PFSK-1 (cell line): ENCODE data around the gene IGLL5.

Experiments used
- FOXP2 ChIP-seq: optimal IDR thresholded peaks from 2 replicates; pipeline ENCODE3; 2011; ENCODE audit warnings: borderline replicate concordance, control low read depth, inconsistent platforms; ENCODE audit not compliant: insufficient read depth; ENCODE audit errors: extremely low read length, extremely low read depth
- POLR2AphosphoS5 ChIP-seq: IDR thresholded peaks from 2 replicates; pipeline ENCODE4 v1.6.1; 2012; ENCODE audit warnings: low read depth, mild to moderate bottlenecking, control low read depth, low read length, moderate library complexity
- REST ChIP-seq, 2 experiments: IDR thresholded peaks; 2 replicates each; pipeline versions ENCODE4 v1.6.1 to v1.8.0; 2011 to 2012; ENCODE audit warnings: low read depth in 2 of 2, low read length in 2 of 2, control low read depth in 1 of 2, inconsistent platforms in 1 of 2, mild to moderate bottlenecking in 1 of 2, moderate library complexity in 1 of 2; ENCODE audit not compliant: insufficient read depth in 1 of 2
- SIN3A ChIP-seq: IDR thresholded peaks from 2 replicates; pipeline ENCODE4 v1.6.1; 2012; ENCODE audit warnings: mild to moderate bottlenecking, low read length, moderate library complexity, borderline replicate concordance; ENCODE audit not compliant: insufficient read depth
- TAF1 ChIP-seq: IDR thresholded peaks from 2 replicates; pipeline ENCODE4 v1.6.1; 2012; ENCODE audit warnings: low read length, control low read depth, borderline replicate concordance; ENCODE audit not compliant: insufficient read depth

Gene IGLL5

GRCh38 chr22:22872722-22873708 lies 14.6 kb upstream of the IGLL5 start:
- TF ChIP-seq SIN3A: no peak
- TF ChIP-seq FOXP2: no peak
- TF ChIP-seq REST (IDR thresholded peaks at IDR 0.05; ENCODE audit: insufficient read depth in 1 of 2, low read depth in 2 of 2, low read length in 2 of 2): no peak
- no peak for TF ChIP-seq POLR2AphosphoS5
- no peak for TF ChIP-seq TAF1

- no peak for TF ChIP-seq POLR2AphosphoS5
- TF ChIP-seq FOXP2: no peak
- no peak for TF ChIP-seq REST (IDR thresholded peaks at IDR 0.05; ENCODE audit: insufficient read depth in 1 of 2, low read depth in 2 of 2, low read length in 2 of 2)
- no peak for TF ChIP-seq TAF1
- TF ChIP-seq SIN3A: no peak
Observed at GRCh38 chr22:22877523-22878210, 9.9 kb upstream of the IGLL5 start.

GRCh38 chr22:22878211-22878570 lies 9.4 kb upstream of the IGLL5 start:
- no peak for TF ChIP-seq REST (IDR thresholded peaks at IDR 0.05; ENCODE audit: insufficient read depth in 1 of 2, low read depth in 2 of 2, low read length in 2 of 2)
- no peak for TF ChIP-seq TAF1
- no peak for TF ChIP-seq SIN3A
- TF ChIP-seq FOXP2: no peak
- no peak for TF ChIP-seq POLR2AphosphoS5

- TF ChIP-seq TAF1: no peak
- TF ChIP-seq REST (IDR thresholded peaks at IDR 0.05; ENCODE audit: insufficient read depth in 1 of 2, low read depth in 2 of 2, low read length in 2 of 2): no peak
- TF ChIP-seq POLR2AphosphoS5: no peak
- TF ChIP-seq FOXP2: no peak
- TF ChIP-seq SIN3A: no peak
Observed at GRCh38 chr22:22878801-22879674, 8.6 kb upstream of the IGLL5 start.
